Keratinocyte (primary cell): ENCODE measurements around the gene HEMGN. TPM values are rescaled to one million over a fixed set of nuclear protein-coding genes. Genes with fewer than 3 reads are reported as not detected.

Experiments
- DNase-seq: peaks from one replicate; pipeline ENCODE4 v3.0.0-alpha.2; 2011; ENCODE audit warnings: low read depth, missing footprints, low spot score
- FAIRE-seq: peaks from 2 replicates; lab custom pipeline; 2011; peaks lifted over from hg19 to GRCh38; lab: Jason Lieb, UNC
- H2AFZ ChIP-seq: 2 replicates; pipeline ENCODE4 v1.6.0; 2012; ENCODE audit warnings: low read length, control low read depth, inconsistent platforms; ENCODE audit not compliant: control insufficient read depth
- H3K27ac ChIP-seq: 2 replicates; pipeline ENCODE4 v1.5.1; 2011; ENCODE audit warnings: low read length; ENCODE audit not compliant: control insufficient read depth, insufficient read depth
- H3K27me3 ChIP-seq: 3 replicates; pipeline ENCODE4 v1.6.0; 2011; ENCODE audit warnings: low read length; ENCODE audit not compliant: control insufficient read depth, insufficient read depth; ENCODE audit errors: extremely low read depth
- H3K36me3 ChIP-seq, 2 experiments: 2 replicates in 1 of 2; 3 replicates in 1 of 2; pipeline ENCODE4 v1.5.1; 2011; ENCODE audit warnings: low read length in 2 of 2, mild to moderate bottlenecking in 1 of 2; ENCODE audit not compliant: control insufficient read depth in 2 of 2, insufficient read depth in 2 of 2; ENCODE audit errors: extremely low read depth in 1 of 2
- H3K4me1 ChIP-seq: 3 replicates; pipeline ENCODE4 v1.5.1; 2011; ENCODE audit warnings: low read length; ENCODE audit not compliant: control insufficient read depth, insufficient read depth; ENCODE audit errors: extremely low read depth
- H3K4me2 ChIP-seq: 3 replicates; pipeline ENCODE4 v1.6.0; 2011; ENCODE audit warnings: low read depth, low read length; ENCODE audit not compliant: control insufficient read depth, insufficient read depth; ENCODE audit errors: extremely low read depth
- H3K4me3 ChIP-seq, 3 experiments: fragments of 200-600 bp in 1 of 3; sonication (generic) in 1 of 3; 2 replicates in 2 of 3; 3 replicates in 1 of 3; pipeline ENCODE4 v1.5.1; 2011 to 2016; ENCODE audit warnings: low read length in 3 of 3, mild to moderate bottlenecking in 3 of 3, control low read depth in 2 of 3, inconsistent platforms in 1 of 3, low read depth in 1 of 3, mixed read lengths in 1 of 3, mixed run types in 1 of 3, moderate library complexity in 1 of 3; ENCODE audit not compliant: control insufficient read depth in 2 of 3, insufficient read depth in 2 of 3; ENCODE audit errors: extremely low read depth in 1 of 3
- H3K79me2 ChIP-seq: 2 replicates; pipeline ENCODE4 v1.6.0; 2012; ENCODE audit warnings: low read length; ENCODE audit not compliant: control insufficient read depth, insufficient read depth
- H3K9ac ChIP-seq: 3 replicates; pipeline ENCODE4 v1.6.0; 2011; ENCODE audit warnings: low read length; ENCODE audit not compliant: control insufficient read depth, insufficient read depth; ENCODE audit errors: extremely low read depth
- H3K9me1 ChIP-seq: 3 replicates; pipeline ENCODE4 v1.6.0; 2011; ENCODE audit warnings: low read length; ENCODE audit not compliant: control insufficient read depth, insufficient read depth; ENCODE audit errors: extremely low read depth
- H3K9me3 ChIP-seq: 2 replicates; pipeline ENCODE4 v1.5.1; 2012; ENCODE audit warnings: low read depth, low read length; ENCODE audit not compliant: control insufficient read depth
- H4K20me1 ChIP-seq: 3 replicates; pipeline ENCODE4 v1.6.0; 2011; ENCODE audit warnings: low read length; ENCODE audit not compliant: control insufficient read depth, insufficient read depth; ENCODE audit errors: extremely low read depth
- EZH2 ChIP-seq: IDR thresholded peaks from one replicate; pipeline ENCODE4 v1.6.1; 2012; ENCODE audit warnings: inconsistent platforms, mild to moderate bottlenecking, low read length, moderate library complexity
- dilution Hi-C: fragments of 300-500 bp; cut with MboI; formaldehyde crosslinking; loops from one replicate; pipeline ENCODE4 v1.7.0; 2020; ENCODE audit warnings: low sequenced_read_pairs; ENCODE audit not compliant: extremely low pct_ligation_motif_present
- polyA plus RNA-seq, 5 experiments: library from polyadenylated mRNA; depleted of rRNA in 3 of 5; stranded (reverse) in 3 of 5; stranded (forward) in 1 of 5; unstranded in 1 of 5; fragments of >200 nt; gene quantifications; 1 replicate in 1 of 5; 2 replicates in 3 of 5; 3 replicates in 1 of 5; pipeline versions ENCODE4 v1.2.1 to v1.2.3, GENCODE V29; 2011 to 2012; ENCODE audit warnings: missing spikeins in 2 of 5, low read depth in 1 of 5, low replicate concordance in 1 of 5
- small RNA-seq, 3 experiments: library from RNA; depleted of rRNA; stranded (forward); fragments of <200 nt; gene quantifications; one replicate each; pipeline ENCODE3, GENCODE V24; 2012; ENCODE audit warnings: low read depth in 3 of 3, low replicate concordance in 1 of 3; ENCODE audit not compliant: insufficient read length in 3 of 3
- TF ChIP-seq, protein P1 (sequence below), 3 experiments: IDR thresholded peaks in 1 of 3; conservative IDR thresholded peaks in 1 of 3; optimal IDR thresholded peaks in 1 of 3; 2 replicates in 2 of 3; 3 replicates in 1 of 3; pipeline versions ENCODE3 to v1.5.1; 2011; ENCODE audit warnings: low read length in 3 of 3, mild to moderate bottlenecking in 3 of 3, moderate library complexity in 2 of 3, control low read depth in 1 of 3, inconsistent platforms in 1 of 3; ENCODE audit not compliant: insufficient read depth in 2 of 3; ENCODE audit errors: extremely low read depth in 1 of 3

Gene HEMGN
- polyA plus RNA-seq, 1 donor (not counting 4 experiments of a cell fraction or from before 2014, with no cell fraction given): not detected

DNA sequence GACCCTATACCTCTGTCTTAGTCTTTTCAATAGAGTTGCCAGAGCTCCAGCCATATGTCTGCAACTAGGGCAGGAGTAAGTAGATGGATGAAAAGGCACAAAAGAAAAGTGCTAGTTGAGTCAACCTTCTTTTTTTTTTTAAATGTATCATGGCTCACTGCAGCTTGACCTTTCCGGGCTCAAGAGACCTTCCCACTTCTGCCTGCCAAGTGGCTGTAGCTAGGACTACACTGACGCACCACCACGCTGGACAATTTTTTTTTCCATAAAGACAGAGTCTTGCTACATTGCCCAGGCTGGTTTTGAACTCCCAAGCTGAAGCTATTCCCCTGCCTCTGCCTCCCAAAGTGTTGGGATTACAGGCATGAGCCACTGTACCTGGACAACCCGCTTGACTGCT is 57.6 kb downstream of the HEMGN start:
- Histone ChIP-seq H3K4me2 (no peak overlapping the region), H3K4me1 (peaks cover 23% of the 10 kb centered on the region), H3K4me3 (no peak overlapping the region), H2AFZ (no peak overlapping the region), H4K20me1 (no peaks in the 10 kb centered on the region), H3K9me1 (no peaks in the 10 kb centered on the region), H3K36me3 (no peaks in the 10 kb centered on the region), H3K9ac (no peak overlapping the region), H3K27me3 (no peaks in the 10 kb centered on the region), H3K79me2 (no peaks in the 10 kb centered on the region), H3K27ac (no peak overlapping the region), H3K9me3 (no peaks in the 10 kb centered on the region)
- FAIRE-seq: no peak
- TF ChIP-seq, protein P1, sequence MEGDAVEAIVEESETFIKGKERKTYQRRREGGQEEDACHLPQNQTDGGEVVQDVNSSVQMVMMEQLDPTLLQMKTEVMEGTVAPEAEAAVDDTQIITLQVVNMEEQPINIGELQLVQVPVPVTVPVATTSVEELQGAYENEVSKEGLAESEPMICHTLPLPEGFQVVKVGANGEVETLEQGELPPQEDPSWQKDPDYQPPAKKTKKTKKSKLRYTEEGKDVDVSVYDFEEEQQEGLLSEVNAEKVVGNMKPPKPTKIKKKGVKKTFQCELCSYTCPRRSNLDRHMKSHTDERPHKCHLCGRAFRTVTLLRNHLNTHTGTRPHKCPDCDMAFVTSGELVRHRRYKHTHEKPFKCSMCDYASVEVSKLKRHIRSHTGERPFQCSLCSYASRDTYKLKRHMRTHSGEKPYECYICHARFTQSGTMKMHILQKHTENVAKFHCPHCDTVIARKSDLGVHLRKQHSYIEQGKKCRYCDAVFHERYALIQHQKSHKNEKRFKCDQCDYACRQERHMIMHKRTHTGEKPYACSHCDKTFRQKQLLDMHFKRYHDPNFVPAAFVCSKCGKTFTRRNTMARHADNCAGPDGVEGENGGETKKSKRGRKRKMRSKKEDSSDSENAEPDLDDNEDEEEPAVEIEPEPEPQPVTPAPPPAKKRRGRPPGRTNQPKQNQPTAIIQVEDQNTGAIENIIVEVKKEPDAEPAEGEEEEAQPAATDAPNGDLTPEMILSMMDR (optimal IDR thresholded peaks at IDR 0.05 in 1 of 3, IDR thresholded peaks at IDR 0.05 in 1 of 3, conservative IDR thresholded peaks at IDR 0.05 in 1 of 3; ENCODE audit: extremely low read depth in 1 of 3, insufficient read depth in 2 of 3, low read length in 3 of 3): no peak
- TF ChIP-seq EZH2: no peak
- DNase-seq: no peak
- dilution Hi-C loops: no loop called here

Small RNAs within 50 kb of the gene (small RNA-seq; reads per million reads assigned to genes)
- gene RF00019: 0 reads per million in 3 experiments

Other genes starting within 250 kb of the HEMGN start
- 1.9 to 4.1 TPM (median 1.9 TPM) in 3 replicates for gene XPA, start 240.8 kb downstream of the HEMGN start, polyA plus RNA-seq
- gene FOXE1, start 84.9 kb downstream of the HEMGN start, polyA plus RNA-seq: 0.97 to 1.9 TPM (median 1.1 TPM) in 3 replicates
- gene TRMO, start 15.7 kb downstream of the HEMGN start, polyA plus RNA-seq: 13.9 to 19.4 TPM (median 17.0 TPM) in 3 replicates
- 17.2 to 51.0 TPM (median 45.0 TPM) in 3 replicates for gene ANP32B, start 45.2 kb upstream of the HEMGN start, polyA plus RNA-seq
- gene NANS, start 118.6 kb upstream of the HEMGN start, polyA plus RNA-seq: 47.7 to 73.8 TPM (median 63.1 TPM) in 3 replicates
- gene TRIM14, start 181.1 kb upstream of the HEMGN start, polyA plus RNA-seq: 19.8 to 36.9 TPM (median 22.1 TPM) in 3 replicates